B cell (primary cell): ENCODE data around the gene RSPH9. TPM values are rescaled to one million over a fixed set of nuclear protein-coding genes. Genes with fewer than 3 reads are reported as not detected.

Experiments
- ATAC-seq: fragments of 200-7000 bp; cut with Tn5 transposase; one replicate; pipeline ENCODE4 v1.10.0; 2021; ENCODE audit warnings: low read depth, mild to moderate bottlenecking, moderate number of reproducible peaks, moderate library complexity
- CTCF ChIA-PET: fragments of 350-600 bp; sonication (Branson Sonifier 250); formaldehyde crosslinking; loops from one replicate; lab custom pipeline; 2021; ENCODE audit warnings: antibody characterized with exemption, inconsistent platforms; lab: Charles Lee
- POLR2A ChIA-PET: fragments of 350-600 bp; sonication (Branson Sonifier 250); formaldehyde crosslinking; loops from one replicate; lab custom pipeline; 2021; ENCODE audit warnings: antibody characterized with exemption; lab: Charles Lee
- DNase-seq: peaks from one replicate; pipeline ENCODE4 v3.0.0; 2013
- H2AFZ ChIP-seq: 2 replicates; pipeline ENCODE4 v1.6.1; 2012; ENCODE audit warnings: mild to moderate bottlenecking, low read depth, low read length; ENCODE audit not compliant: insufficient read depth, poor library complexity, severe bottlenecking
- H3K27ac ChIP-seq, 2 donors: 1 replicate in 1 of 2; 2 replicates in 1 of 2; pipeline ENCODE4 v1.5.1; 2012 to 2013; ENCODE audit warnings: low read length in 2 of 2, mild to moderate bottlenecking in 2 of 2, moderate library complexity in 1 of 2
- H3K27me3 ChIP-seq, 4 experiments: fragments of 200-600 bp in 1 of 4; sonication (generic) in 1 of 4; replicated peaks in 1 of 4; 1 replicate in 2 of 4; 2 replicates in 2 of 4; pipeline versions ENCODE4 v1.6.1 to v1.7.0; 2013 to 2016; ENCODE audit warnings: low read length in 3 of 4, mild to moderate bottlenecking in 2 of 4, mixed read lengths in 1 of 4, moderate library complexity in 1 of 4; ENCODE audit not compliant: insufficient read depth in 4 of 4, control insufficient read depth in 3 of 4; ENCODE audit errors: control extremely low read depth in 1 of 4
- H3K36me3 ChIP-seq, 2 experiments: replicated peaks in 1 of 2; 1 replicate in 1 of 2; 2 replicates in 1 of 2; pipeline versions ENCODE4 v1.6.1 to v1.7.1; 2013; ENCODE audit warnings: low read length in 1 of 2; ENCODE audit not compliant: insufficient read depth in 2 of 2, control insufficient read depth in 1 of 2; ENCODE audit errors: control extremely low read depth in 1 of 2, extremely low read depth in 1 of 2
- H3K4me1 ChIP-seq, 2 donors: fragments of 200-600 bp in 1 of 2; sonication (generic) in 1 of 2; 1 replicate in 1 of 2; 2 replicates in 1 of 2; pipeline versions ENCODE4 v1.5.1 to v1.6.1; 2013 to 2017; ENCODE audit warnings: low read length in 2 of 2; ENCODE audit not compliant: control insufficient read depth in 2 of 2, insufficient read depth in 2 of 2
- H3K4me2 ChIP-seq: replicated peaks from 2 replicates; pipeline ENCODE3; 2012; ENCODE audit warnings: mild to moderate bottlenecking, low read depth, low read length; ENCODE audit not compliant: poor library complexity, severe bottlenecking
- H3K4me3 ChIP-seq, 5 experiments: fragments of 200-600 bp in 1 of 5; sonication (generic) in 1 of 5; 1 replicate in 3 of 5; 2 replicates in 2 of 5; pipeline versions ENCODE4 v1.5.1 to v1.7.0; 2011 to 2016; ENCODE audit warnings: low read length in 4 of 5, mild to moderate bottlenecking in 4 of 5, low read depth in 2 of 5, control low read depth in 1 of 5, moderate library complexity in 1 of 5; ENCODE audit not compliant: insufficient read depth in 1 of 5; ENCODE audit errors: control extremely low read depth in 1 of 5, extremely low read depth in 1 of 5
- H3K79me2 ChIP-seq: fragments of 200-600 bp; sonication (generic); one replicate; pipeline ENCODE4 v1.6.0; 2016; ENCODE audit warnings: low read length; ENCODE audit not compliant: control insufficient read depth, insufficient read depth
- H3K9ac ChIP-seq: fragments of 200-600 bp; sonication (generic); 2 replicates; pipeline ENCODE4 v1.6.1; 2017; ENCODE audit warnings: mild to moderate bottlenecking, low read length, moderate library complexity
- H3K9me3 ChIP-seq, 3 donors: one replicate each; pipeline versions ENCODE4 v1.6.1 to v1.7.1; 2013; ENCODE audit warnings: low read length in 2 of 3; ENCODE audit not compliant: control insufficient read depth in 2 of 3, insufficient read depth in 1 of 3; ENCODE audit errors: control extremely low read depth in 1 of 3
- H4K20me1 ChIP-seq: 2 replicates; pipeline ENCODE4 v1.6.0; 2012; ENCODE audit warnings: mild to moderate bottlenecking, low read length; ENCODE audit not compliant: insufficient read depth, control insufficient read depth, poor library complexity, severe bottlenecking
- H3K27ac Mint-ChIP-seq: one replicate; pipeline ENCODE4 v1.8.0; 2021; ENCODE audit warnings: mixed read lengths
- H3K27me3 Mint-ChIP-seq: one replicate; pipeline ENCODE4 v1.8.0; 2021; ENCODE audit warnings: mixed read lengths
- H3K4me1 Mint-ChIP-seq: one replicate; pipeline ENCODE4 v1.8.0; 2021; ENCODE audit warnings: mixed read lengths
- H3K4me3 Mint-ChIP-seq: one replicate; pipeline ENCODE4 v1.8.0; 2021; ENCODE audit warnings: mixed read lengths
- H3K9me3 Mint-ChIP-seq: one replicate; pipeline ENCODE4 v1.8.0; 2022; ENCODE audit warnings: mixed read lengths; ENCODE audit not compliant: insufficient read depth
- EZH2 ChIP-seq: IDR thresholded peaks from 2 replicates; pipeline ENCODE4 v1.6.1; 2012; ENCODE audit warnings: borderline replicate concordance, low read depth, mild to moderate bottlenecking, moderate library complexity, low read length; ENCODE audit not compliant: insufficient read depth, poor library complexity, severe bottlenecking
- WGBS: methylation state at CpG from one replicate; pipeline ENCODE4 v1.1.5; 2013; ENCODE audit warnings: missing lambda C conversion rate; ENCODE audit not compliant: insufficient coverage; 5-methylcytosine and 5-hydroxymethylcytosine counted together
- intact Hi-C: fragments of 100-400 bp; cut with micrococcal nuclease; formaldehyde crosslinking; loops from one replicate; pipeline ENCODE4 v1.10.0; 2022
- polyA plus RNA-seq: library from polyadenylated mRNA; depleted of rRNA; stranded (reverse); fragments of >200 nt; gene quantifications from 2 replicates; pipeline ENCODE4 v1.2.3, GENCODE V29; 2012
- total RNA-seq, 2 donors: library from RNA; stranded (reverse); fragments of 120-200 nt in 1 of 2; gene quantifications; 1 replicate in 1 of 2; 2 replicates in 1 of 2; pipeline versions ENCODE4 v1.2.3 to v1.2.4, GENCODE V29; 2013 to 2022
- TF ChIP-seq, protein P1 (sequence below): fragments of 200-600 bp; IDR thresholded peaks from one replicate; pipeline ENCODE4 v1.8.0; 2022; ENCODE audit warnings: antibody characterized with exemption, mild to moderate bottlenecking

Gene RSPH9
- total and polyA plus RNA-seq, 2 donors (not counting 1 experiment from before 2014, with no cell fraction given) = 0.04 TPM; not detected in 1

DNA sequence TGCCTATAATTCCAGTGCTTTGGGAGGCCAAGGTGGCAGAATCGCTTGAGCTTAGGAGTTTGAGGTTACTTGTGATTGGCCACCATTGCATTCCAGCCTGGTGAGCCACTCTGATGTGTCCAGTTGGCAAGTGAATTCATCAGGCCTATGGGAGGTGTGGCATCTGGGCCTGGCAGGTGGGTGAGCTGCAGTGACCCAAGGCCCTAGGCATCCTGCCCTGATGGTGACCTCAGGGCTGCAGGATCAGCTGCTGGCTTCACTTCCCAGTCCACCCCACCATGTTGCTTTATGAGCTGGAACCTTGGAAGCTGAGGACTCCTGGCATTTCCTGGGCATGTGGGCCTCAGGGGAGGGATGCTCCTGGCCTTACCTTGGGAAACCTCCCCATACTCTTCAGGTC, 20.5 kb downstream of the RSPH9 start:
- 100% methylated on average over 1 of the region's 1 CpG for WGBS
- CTCF ChIA-PET = interaction anchor here (0.9 to 7.9 kb wide), 10 partner anchors 18 to 414 kb away, joined by 3 to 102 read pairs (median 10); partner anchors contain the start of genes GTPBP2 and VEGFA
- TF ChIP-seq, protein P1, sequence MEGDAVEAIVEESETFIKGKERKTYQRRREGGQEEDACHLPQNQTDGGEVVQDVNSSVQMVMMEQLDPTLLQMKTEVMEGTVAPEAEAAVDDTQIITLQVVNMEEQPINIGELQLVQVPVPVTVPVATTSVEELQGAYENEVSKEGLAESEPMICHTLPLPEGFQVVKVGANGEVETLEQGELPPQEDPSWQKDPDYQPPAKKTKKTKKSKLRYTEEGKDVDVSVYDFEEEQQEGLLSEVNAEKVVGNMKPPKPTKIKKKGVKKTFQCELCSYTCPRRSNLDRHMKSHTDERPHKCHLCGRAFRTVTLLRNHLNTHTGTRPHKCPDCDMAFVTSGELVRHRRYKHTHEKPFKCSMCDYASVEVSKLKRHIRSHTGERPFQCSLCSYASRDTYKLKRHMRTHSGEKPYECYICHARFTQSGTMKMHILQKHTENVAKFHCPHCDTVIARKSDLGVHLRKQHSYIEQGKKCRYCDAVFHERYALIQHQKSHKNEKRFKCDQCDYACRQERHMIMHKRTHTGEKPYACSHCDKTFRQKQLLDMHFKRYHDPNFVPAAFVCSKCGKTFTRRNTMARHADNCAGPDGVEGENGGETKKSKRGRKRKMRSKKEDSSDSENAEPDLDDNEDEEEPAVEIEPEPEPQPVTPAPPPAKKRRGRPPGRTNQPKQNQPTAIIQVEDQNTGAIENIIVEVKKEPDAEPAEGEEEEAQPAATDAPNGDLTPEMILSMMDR = no peak
- TF ChIP-seq EZH2 = no peak
- POLR2A ChIA-PET = no interaction called here
- Mint-ChIP-seq H3K9me3 (no peaks in the 10 kb centered on the region), H3K4me1 (peaks cover 19% of the 10 kb centered on the region), H3K4me3 (no peak overlapping the region), H3K27me3 (peaks cover 5% of the 10 kb centered on the region), H3K27ac (no peak overlapping the region)
- no peaks in the 10 kb centered on the region for H3K79me2 ChIP-seq
- no peak overlapping the region for H3K4me2 ChIP-seq
- no peak overlapping the region for H2AFZ ChIP-seq
- no peaks in the 10 kb centered on the region for H3K36me3 ChIP-seq
- no peak overlapping the region for H3K27ac ChIP-seq
- intact Hi-C loops = loop anchor here (5.0 kb wide), 2 partner anchors 38 to 57 kb away; partner anchors contain the start of gene GTPBP2
- no peaks in the 10 kb centered on the region for H3K9me3 ChIP-seq
- H3K27me3 ChIP-seq = no peaks in the 10 kb centered on the region
- H3K4me1 ChIP-seq = peaks cover 13 to 15% of the 10 kb centered on the region in 2 donors
- H3K4me3 ChIP-seq = no peak overlapping the region
- H3K9ac ChIP-seq = no peak overlapping the region
- H4K20me1 ChIP-seq = no peaks in the 10 kb centered on the region
- no peak for ATAC-seq
- no peak for DNase-seq

DNA sequence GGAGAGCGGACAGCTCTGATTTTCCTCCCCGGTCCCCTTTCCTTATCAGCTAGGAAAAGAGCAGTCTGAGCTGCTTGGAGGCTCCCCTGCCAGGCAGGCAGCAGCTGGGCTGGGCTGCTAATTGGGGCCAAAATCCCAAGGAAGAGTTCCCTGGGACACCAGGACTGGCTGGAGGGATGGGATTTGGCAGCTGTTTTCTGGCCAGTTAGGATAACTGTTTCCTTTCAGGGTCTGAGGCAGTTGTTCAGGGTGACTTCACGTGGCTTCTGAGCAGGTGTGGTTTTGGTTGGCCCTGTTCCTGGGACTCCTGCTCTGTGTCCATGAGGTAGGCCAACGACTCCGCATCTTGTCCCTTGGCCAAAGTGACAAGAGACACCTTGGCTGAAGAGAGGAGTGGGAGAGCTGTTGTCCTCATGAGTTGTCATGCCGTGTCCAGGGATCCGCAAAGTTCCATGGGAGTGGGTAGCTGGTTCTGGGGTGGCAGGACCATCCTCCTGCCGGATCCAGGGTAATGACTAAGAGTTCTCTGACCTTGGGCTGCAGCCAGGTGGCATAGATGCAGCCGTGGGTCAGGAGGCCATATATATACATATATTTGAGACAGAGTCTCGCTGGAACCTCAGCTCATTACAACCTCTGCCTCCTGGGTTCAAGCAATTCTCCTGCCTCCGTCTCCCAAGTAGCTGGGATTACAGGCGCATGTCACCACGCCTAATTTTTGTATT, 21.5 kb downstream of the RSPH9 start:
- DNase-seq (no peak), ATAC-seq (no peak)
- H3K9ac ChIP-seq = no peak overlapping the region
- intact Hi-C loops = loop anchor here (2.0 to 5.0 kb wide), 3 partner anchors 39 to 104 kb away; partner anchors contain the start of genes GTPBP2 and VEGFA
- Mint-ChIP-seq H3K4me3 (no peak overlapping the region), H3K27ac (no peak overlapping the region), H3K9me3 (no peaks in the 10 kb centered on the region), H3K27me3 (no peaks in the 10 kb centered on the region), H3K4me1 (peaks cover 19% of the 10 kb centered on the region)
- H3K4me3 ChIP-seq = no peak overlapping the region
- H3K4me1 ChIP-seq = peaks cover 13 to 15% of the 10 kb centered on the region in 2 donors
- no peaks in the 10 kb centered on the region for H3K9me3 ChIP-seq
- POLR2A ChIA-PET = interaction anchor here (1.2 kb wide), 1 partner anchor 36 kb away, joined by 3 read pairs; no protein-coding TSS in a partner anchor
- TF ChIP-seq EZH2 = no peak
- TF ChIP-seq, protein P1 = no peak
- H4K20me1 ChIP-seq = no peaks in the 10 kb centered on the region
- no peaks in the 10 kb centered on the region for H3K79me2 ChIP-seq
- H3K27me3 ChIP-seq = no peaks in the 10 kb centered on the region
- CTCF ChIA-PET = interaction anchor here (0.6 to 7.9 kb wide), 24 partner anchors 11 to 446 kb away, joined by 3 to 102 read pairs (median 6); partner anchors contain the start of genes GTPBP2 and VEGFA
- WGBS = 85% methylated on average over 10 of the region's 13 CpGs
- no peak overlapping the region for H2AFZ ChIP-seq
- H3K36me3 ChIP-seq = peaks cover 0 to 10% of the 10 kb centered on the region in 2 experiments
- no peak overlapping the region for H3K27ac ChIP-seq
- H3K4me2 ChIP-seq = no peak overlapping the region
